NCI-H69 (cell line): ENCODE data around the gene HLCS.
A peak's percentile ranks its signal among the peaks of the same experiment; 100 is the strongest.
"Not testable (repeated sequence)": the region's sequence is repeated elsewhere in the genome, so short reads cannot be mapped to it uniquely, and the experiment has no call there.

Experiments
- DNase-seq: peaks from one replicate; lab custom pipeline; 2025; lab: John Stamatoyannopoulos, UW

HLCS gene

DNA sequence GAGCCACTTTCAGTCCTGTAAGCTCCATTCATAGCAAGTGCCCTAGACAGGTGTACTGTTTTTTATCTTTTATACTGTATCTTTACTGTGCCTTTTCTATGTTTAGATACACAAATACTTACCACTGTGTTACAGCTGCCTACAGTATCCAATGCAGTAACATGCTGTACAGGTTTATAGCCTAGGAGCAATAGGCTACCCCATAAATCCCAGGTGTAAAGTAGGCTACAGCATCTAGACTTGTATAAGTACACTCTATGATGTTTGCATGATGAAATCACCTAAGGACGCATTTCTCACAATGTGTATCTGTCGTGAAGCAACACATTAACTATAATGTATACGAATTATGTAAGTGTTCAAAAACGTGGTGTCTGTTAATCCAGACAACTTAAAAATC, 10.7 kb downstream of the HLCS start:
- no peak for DNase-seq

- not testable (repeated sequence) for DNase-seq
These were observed 14.1 kb downstream of the HLCS start for GRCh38 chr21:36952331-36952730.

GRCh38 chr21:36949171-36950141, 17.0 kb downstream of the HLCS start:
- no peak for DNase-seq

DNA sequence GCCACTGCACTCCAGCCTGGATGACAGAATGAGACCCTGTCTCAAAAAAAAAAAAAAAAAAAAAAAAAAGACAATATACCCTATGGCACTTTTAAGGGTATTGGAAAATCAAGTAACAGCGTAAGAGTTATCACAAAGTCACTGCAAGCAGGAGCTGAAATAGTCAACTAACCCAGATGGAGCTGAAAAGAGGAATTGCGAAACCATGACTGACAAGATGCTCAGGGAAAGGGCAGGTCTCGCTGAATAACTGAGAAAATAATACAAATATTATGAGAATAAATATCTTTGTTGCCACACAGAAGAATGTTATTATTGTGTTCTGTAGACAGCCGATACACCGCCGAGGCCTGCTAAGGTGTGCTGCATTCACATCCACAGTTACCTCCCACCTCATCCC, 17.8 kb downstream of the HLCS start:
- no peak for DNase-seq

DNA sequence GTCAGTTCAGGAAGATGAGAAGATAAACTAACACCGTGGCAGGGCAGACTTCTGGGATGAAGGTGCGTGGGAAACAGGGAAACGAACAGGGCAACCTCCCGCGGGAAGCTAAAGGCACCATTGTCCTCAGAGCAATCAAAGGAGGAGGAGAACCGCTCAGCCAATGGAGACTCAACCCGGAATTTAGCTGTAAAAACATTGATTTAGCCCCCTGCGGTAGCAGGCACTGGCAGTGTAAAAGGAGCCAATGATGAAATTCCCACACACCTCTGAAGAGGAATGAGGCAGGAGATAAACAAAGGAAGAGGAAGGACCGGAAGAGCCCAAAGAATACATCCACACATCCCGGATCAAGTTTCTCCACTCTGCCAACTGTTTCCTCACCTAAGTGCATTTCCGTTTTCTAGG, 19.5 kb downstream of the HLCS start:
- DNase-seq, result peak; percentile 71

DNA sequence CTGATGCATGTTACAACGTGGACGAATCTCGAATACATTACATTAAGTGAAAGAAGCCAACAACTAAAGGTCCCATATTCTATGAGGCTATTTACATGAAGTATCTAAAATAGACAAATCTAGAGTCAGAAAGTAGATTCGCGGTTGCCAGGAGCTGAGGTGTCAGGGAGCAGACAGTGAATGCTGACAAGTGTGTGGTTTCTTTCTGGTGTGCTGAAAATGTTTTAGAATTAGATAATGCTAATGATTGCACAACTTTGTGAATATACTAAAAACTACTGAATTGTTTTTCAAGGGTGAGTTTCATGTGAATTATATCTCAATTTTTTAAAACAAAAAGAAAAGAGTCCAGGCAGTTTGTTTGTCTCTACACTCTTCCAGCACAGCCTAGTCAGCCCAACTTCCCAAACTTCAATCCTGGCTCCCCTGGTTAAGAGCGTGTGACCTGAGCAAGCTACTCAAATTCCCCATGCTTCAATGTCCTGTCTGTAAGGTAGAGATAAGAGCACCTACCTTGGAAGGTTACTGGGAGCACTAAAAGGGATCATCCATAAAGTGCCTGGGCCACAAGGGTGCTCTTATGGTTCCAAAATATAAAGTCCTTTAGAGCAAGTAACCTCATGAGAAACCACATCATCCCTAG, 20.9 kb downstream of the HLCS start:
- DNase-seq, result no peak

DNA sequence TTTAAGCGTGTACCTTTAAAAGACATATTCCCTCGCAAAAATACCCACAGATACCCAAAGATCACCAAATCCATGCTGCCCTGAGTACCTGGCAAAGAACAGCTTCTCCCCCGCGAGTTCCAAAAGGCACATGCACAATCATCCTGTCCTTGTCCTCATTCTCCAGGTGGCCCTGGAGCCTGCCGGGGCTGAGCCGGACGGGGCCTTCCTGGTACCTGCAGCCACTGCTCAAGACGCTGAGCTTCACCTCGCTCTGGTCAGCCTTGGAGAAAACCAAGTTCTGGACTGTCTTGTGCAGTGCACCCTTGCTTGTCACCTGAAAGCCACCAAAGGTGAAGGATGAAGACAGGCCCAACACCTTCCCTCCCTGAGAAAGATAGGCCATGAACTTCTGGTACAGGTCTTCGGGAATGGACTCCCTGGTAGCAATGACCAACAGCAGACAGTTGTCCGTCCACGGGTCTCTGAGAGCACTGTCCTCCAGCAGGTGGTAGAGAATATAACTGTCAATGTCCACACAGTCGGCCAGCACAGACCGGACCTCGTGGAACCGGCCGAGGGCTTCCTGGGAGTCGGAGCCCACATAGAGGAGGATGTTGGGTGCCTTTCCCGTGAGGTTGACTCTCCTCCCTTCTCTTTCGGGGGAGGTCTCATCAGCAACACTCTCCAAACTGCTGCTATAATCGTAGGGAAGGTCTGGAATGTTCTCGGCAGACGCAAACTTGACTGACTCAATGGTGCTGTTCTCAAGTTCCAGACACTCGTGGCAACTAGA, 29.9 kb downstream of the HLCS start:
- DNase-seq, result no peak

DNA sequence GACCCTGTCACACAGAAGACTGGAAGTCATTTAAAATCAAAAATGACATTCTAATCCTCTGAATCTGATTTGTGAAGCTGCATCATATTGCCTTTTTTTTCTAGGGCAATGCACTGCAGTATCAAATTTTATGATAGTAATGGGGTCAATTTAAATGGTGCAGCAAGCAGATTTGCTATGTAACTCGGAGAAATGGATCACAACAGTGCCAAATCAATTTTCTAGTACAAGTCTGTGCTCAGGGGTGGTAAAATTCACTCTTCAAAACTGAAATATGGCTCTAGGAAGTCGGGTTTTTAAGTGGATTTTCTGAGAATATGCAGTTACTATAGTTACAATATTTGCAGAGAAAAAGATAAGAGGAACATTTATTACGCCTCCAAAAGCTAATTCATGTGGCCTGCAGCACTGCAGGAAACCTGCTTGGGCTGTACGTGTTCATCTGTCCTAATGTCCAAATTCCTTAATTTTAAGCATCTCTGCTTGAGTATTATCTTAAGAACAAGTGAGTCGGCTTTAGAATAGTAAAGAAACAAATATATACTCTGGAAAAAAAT, 31.5 kb downstream of the HLCS start:
- DNase-seq, result no peak

- DNase-seq, result no peak
These were observed 34.2 kb downstream of the HLCS start for GRCh38 chr21:36932161-36932816.

GRCh38 chr21:36929622-36930021, 36.8 kb downstream of the HLCS start:
- DNase-seq, result peak; percentile 26

DNA sequence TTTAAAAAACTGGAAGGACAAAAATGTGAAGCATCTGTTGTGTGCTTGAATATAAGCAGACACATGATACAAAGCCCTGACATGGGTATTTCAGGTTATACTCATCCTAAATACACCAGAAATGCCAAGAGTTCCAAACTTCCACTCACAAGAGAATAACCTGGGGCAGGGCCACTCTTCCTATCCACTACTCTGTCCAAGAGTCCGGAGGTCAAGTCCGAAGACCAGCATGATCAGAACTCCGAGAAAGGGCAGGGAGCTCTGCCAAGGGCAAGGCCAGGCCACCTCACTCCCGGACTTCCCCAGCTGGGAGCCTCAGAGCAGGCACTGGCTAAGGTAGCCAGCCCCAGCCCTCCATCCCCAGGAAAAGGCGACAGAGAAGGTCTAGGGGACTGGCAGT, 37.5 kb downstream of the HLCS start:
- DNase-seq, result no peak

DNA sequence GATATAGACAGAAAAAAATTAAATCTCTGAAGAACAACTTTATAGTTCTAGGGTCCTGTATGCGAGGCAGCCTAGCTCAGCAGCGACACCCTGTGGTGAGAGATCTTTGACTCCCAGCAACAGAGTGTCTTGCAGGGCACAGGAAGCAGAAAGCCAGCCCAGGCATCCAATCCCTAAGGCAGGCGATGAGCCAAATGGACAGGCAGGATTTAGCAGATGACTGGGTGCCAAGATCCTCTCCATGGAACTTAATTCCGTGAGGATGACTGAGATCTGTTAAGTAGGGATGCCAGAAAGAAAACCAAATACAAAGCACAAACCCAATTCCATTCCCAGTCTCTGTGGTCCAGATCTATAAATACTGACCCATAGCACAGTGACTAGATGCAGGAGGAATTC, 38.8 kb downstream of the HLCS start:
- peak; percentile 78 for DNase-seq

- peak; percentile 27 for DNase-seq
These were observed 39.3 kb downstream of the HLCS start for GRCh38 chr21:36926989-36927718.

DNA sequence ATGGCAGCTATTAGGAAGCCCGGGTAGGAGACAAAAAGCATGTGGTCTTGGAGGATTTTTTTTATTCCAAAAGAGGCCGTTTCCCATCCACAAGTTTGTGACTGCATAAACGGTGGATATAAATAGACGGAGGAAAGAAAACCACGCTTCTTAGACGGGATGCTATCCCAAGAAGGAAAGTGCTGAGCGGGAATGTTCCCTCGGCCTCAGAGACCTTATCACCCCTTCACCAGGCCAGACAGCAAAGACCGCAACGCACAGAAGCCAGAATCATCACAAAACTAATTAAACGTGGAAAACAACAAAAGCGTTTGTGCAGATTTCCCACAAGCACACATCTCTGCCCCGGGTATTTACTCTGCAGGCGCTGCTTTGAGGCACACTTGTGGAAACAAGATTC, 43.2 kb downstream of the HLCS start:
- no peak for DNase-seq

DNA sequence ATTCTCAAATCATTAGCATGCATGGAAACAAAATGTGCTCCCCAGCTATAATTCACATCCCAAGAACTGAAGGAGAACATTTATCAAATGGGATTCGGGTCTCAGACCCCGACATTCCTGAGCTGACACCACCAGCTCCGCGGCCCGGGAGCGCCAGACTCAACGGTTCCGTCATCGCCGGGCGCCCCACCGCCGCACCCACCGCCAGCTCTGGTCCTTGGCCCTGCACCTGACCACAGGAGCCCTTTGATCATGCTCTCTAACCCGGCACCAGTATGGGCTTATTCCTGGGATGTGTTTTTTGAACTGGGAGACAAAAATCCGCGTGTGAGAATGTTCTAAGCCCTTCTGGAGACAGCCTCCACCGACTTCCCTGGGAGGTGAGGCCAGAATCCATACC, 43.6 kb downstream of the HLCS start:
- no peak for DNase-seq

DNA sequence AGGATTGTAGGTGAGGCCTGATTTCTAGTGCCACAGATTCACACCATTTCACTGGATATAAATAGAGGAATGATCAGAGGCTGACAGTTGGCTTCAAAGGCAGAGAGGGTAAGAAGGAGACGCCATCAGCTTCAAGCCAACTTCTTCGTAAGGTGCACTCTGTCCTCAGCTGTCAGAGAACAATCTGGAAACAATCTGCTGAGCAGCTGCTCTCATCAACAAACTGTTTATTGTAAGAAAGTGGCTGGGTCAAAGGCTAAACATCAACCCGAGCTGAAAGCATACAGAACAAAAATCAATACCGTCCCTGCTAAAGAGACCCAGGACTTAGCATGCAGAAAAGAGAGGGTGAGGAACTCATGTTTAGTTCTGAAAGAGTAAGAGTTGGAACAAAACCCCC, 48.2 kb downstream of the HLCS start:
- DNase-seq, result no peak

GRCh38 chr21:36917471-36918158, 48.9 kb downstream of the HLCS start:
- DNase-seq, result peak; percentile 43

DNA sequence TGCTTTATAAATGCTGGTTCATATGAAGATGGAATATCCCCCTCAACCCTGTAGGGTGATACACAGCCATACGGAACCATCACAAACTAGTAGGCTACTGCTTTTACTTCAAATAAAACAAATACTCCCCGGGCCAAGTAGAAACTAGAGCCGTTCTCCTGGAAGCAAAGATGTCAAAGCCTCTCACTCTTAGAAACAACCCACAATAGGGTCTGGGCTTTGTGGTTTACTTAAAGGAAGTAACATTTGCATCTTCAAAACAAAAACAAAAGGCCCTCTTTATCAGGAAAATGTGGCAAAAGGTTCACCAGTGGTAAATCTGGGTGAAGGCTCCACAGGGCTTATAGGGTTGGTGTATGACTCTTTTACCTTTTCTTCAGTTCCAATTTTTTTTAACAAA, 49.8 kb downstream of the HLCS start:
- DNase-seq, result no peak

DNA sequence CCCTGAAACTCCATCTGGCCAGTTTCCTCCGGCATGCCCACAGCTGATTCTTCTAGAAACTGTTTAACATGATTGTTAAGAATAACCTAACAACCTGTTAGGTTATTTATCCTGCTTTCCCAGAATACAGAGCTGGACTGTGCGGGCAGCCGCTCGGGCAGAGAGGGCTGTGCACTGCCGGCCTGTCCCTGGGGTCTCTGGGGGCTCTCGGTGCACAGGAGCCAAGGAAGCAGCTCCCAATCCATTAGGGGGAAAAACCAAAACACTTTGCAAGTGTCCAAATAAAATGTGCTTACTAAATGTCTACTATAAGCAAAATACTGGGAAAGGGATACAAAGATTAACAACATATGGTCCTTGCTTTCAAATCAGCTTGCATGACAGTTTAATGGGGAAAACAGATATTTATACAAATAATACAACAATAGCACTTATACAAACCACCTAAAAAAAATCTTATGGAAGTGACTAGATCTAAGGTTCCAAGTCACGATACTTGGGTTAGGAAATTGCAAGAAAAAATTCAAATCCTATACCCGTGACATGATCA, 50.7 kb downstream of the HLCS start:
- no peak for DNase-seq

DNA sequence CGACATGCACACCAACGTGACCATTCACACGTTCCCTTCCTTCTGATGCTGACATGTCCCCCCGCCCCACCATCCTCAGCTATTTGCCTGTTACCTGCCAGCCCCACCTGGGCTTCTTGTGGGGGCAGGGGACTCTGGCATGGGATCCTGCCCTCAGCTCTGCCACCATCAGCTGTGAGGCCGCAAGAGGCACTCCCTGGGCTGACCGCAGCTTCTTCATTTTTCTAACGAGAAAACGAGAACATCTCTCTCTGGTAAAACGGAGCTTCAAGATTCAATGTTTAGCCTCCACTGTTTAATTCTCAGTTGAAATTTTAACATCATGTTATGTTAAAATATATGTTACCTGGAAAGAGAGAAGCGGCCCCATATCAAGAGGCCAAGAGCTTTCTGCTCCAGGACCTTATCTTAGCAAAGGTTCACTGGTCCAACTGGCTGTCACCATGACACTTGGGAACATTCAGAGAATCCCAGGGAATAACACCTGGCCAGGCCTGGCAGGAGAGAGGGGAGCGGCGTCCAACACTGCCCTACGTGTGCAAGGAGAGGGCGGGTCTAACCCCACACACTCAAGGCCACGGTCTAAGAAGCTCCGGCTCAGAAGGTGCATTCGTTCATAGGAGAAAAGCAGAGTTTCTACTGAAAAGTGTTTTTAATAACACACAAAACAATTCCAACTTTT, 51.3 kb downstream of the HLCS start:
- no peak for DNase-seq
